NCI-H748 (cell line): Measurements from ENCODE around the gene SCMH1.
"Not testable (repeated sequence)": the region's sequence is repeated elsewhere in the genome, so short reads cannot be mapped to it uniquely, and the experiment has no call there.

Source experiments
- DNase-seq: peaks from one replicate; lab custom pipeline; 2025; ENCODE audit not compliant: unreplicated experiment; lab: John Stamatoyannopoulos, UW

SCMH1 gene

GRCh38 chr1:41215623-41216022 is 26.5 kb downstream of the SCMH1 start:
- no peak for DNase-seq

- no peak for DNase-seq
These were observed 28.8 kb downstream of the SCMH1 start for GRCh38 chr1:41213341-41213740.

- DNase-seq = not testable (repeated sequence)
These were observed 30.5 kb downstream of the SCMH1 start for GRCh38 chr1:41211608-41212007.

- DNase-seq = not testable (repeated sequence)
These were observed 35.1 kb downstream of the SCMH1 start for GRCh38 chr1:41207053-41207452.

GRCh38 chr1:41200728-41201127 is 41.4 kb downstream of the SCMH1 start:
- DNase-seq = no peak

DNA sequence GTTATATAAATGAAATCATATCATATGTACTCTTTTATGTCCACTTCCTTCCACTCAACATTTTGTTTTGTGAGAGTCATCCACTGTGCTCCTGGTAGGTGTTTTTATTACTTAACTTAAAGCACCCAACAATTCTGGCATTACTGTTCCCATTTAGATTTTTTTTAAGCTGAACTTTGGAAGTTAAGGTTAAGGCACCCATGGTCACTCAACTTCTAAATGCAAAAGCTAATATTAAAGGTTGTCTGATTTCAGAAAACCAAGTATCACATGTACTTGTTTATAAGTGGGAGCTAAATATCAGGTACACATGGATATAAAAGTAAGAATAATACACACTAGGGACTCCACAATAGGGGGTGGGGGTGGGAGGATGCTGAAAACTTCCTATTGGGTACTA is 42.7 kb downstream of the SCMH1 start:
- DNase-seq = no peak

DNA sequence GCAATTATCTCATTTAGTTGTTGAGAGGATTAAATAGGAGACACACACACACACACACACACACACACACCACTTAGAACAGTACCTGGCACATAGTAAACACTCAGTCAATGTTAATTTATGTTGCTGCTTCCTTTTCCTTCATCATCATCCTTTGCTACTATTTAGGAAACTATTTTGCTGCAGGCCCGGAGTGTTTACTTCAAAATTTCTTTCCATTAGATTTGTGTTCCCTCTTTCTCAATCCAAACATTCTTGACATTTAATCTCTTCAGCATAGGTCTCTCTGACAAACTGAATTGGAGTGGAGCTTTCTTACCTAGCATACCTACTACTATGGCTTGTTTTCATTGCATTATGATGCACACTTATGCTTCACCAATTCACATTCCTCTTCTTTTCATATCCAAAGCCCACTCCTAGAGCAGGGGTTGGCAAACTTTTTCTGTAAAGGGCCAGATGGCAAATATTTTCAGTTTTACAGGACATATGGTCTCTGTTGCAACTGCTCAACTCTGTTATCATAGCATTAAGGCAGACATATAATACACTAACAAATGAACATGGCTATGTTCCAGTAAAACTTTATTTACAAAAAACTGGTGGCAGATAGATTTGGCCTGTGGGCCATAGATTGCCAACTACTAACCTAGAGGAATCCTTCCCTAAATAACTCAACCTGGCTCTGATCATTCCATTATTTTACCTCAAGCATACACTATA is 49.5 kb downstream of the SCMH1 start:
- no peak for DNase-seq

DNA sequence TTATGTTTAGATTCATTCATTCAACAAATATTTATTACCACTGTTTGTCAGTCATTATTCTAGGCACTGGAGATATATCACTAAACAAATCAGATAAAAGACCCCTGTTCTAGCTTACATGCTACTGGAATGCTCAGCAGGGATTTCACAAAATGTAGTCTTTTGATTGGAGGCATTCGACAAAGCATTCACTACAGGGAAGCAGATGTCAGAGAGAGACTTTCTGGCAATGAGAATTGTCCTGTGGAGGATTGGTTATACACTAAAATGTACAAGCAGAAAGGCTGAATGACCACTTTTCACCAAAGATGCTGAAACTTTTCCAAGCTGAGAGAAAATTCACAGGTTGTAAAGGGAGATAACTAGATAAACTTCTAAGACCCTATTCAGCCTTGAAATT is 57.7 kb downstream of the SCMH1 start:
- no peak for DNase-seq

- not testable (repeated sequence) for DNase-seq
These were observed 63.9 kb downstream of the SCMH1 start for GRCh38 chr1:41178230-41178629.

DNA sequence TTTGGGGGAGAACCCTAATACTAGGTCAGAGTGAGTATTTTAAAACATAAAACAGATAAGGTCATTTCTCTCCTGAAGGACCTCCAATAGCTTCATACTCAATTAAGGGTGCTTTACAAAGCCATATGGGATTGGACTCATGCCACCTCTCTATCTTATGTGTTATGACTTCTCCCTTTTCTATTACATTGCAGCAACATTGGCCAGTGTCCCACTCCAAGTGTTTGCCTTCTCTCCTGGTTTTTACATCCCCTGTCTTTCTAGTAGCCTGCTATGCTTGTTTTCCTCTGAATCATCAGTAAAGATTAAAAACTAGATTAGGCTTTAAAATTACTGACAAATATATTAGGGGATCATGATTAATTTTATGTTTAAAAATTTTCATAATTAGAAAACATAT is 66.6 kb downstream of the SCMH1 start:
- DNase-seq = no peak

GRCh38 chr1:41174170-41174569 is 67.9 kb downstream of the SCMH1 start:
- no peak for DNase-seq

GRCh38 chr1:41173651-41174050 is 68.5 kb downstream of the SCMH1 start:
- no peak for DNase-seq

- no peak for DNase-seq
These were observed 70.7 kb downstream of the SCMH1 start for GRCh38 chr1:41171266-41171874.

GRCh38 chr1:41169799-41170180 is 72.3 kb downstream of the SCMH1 start:
- no peak for DNase-seq

DNA sequence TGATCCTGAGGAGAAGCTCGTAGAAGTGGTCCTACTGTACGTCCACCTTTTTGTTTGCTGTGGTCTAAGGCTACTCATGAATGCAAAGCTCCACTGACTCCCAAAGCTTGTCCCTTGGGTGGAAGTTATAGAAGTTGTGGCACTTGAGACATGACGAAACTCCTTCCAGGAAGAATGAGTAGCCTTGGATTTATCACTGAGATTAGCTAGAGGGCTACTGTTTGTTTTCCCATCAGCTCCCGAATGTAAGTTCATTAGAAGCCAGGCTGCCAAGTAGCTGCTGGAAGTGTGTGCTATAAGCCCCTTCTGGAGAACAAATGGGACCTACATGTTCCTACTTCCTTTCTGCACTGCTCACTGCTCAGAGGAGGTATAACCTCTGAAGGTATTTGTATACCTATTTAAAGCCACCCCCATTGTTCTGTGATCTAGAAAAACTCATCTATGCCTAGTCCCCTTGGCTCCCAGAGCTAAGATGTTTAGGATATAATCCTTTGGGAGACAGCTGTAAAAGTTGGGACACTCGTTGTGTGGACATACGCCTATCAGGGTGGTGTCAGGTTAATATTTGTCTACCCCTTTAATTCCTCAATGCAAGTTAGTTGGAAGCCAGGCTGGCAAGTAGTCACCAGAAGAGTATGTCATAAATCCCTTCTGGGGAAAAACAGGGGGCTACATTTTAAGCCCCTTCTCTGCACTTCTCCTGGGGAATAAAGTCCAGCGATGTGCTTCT is 72.9 kb downstream of the SCMH1 start:
- no peak for DNase-seq

GRCh38 chr1:41167667-41168066 is 74.4 kb downstream of the SCMH1 start:
- DNase-seq = no peak

DNA sequence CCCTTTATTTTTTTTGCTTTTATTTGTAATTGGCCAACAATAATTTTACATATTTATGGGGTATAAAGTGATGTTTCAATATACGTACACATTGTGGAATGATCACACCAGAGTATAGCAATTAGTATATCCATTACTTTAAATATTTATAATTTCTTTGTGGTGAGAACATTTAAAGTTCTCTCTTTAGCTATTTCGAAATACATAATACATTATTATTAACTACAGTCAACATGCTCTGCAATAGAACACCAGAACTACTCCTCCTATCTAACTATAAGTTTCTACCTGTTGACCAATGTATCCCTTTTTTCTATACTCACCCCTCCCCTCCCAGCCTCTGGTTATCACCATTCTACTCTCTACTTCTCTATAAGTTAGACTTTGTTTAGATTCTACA is 77.4 kb downstream of the SCMH1 start:
- no peak for DNase-seq

DNA sequence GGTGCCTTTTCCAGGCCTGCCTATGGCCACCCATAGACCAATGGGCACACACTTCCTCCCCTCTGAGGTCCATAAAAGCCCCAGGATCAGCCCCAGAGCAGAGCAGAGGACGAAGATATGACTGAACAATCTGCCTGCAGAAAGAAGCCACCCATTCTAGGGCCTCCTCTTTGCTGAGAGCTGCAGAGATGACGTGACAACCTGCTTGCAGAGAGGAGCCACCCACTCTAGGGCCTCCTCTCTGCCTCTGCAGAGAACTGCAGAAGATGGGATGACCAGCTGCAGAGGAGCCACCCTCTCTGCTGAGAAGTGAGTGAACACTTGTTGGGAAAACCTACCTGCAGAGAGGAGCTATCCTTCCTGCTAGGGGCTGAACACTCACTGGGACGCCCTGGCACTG is 79.7 kb downstream of the SCMH1 start:
- DNase-seq = no peak

GRCh38 chr1:41161846-41162245 is 80.3 kb downstream of the SCMH1 start:
- no peak for DNase-seq

- no peak for DNase-seq
These were observed 81.5 kb downstream of the SCMH1 start for GRCh38 chr1:41160498-41161110.

DNA sequence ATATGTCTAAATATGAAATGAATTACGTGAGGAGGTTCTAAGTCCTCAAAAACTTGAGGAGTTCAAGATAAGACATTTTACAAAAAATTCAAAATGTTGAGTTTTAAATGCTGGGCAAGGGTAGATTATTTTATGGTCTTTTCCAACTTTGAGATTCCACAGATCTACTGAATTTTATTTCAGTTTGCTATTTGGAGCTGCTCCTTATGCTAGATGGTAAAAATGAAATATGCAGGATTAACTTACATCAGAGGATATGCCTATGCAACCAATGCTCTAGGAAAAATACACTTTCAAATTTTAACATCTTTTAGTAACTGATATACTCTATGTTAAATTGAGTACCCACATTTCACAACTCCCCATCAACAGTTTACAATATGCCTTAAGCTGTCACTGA is 83.1 kb downstream of the SCMH1 start:
- DNase-seq = no peak
